Spinal cord (tissue), 10 donors: ENCODE results near the gene TMEM42. TPM values are rescaled to one million over a fixed set of nuclear protein-coding genes. Genes with fewer than 3 reads are reported as not detected.
A peak's percentile ranks its signal among the peaks of the same experiment; 100 is the strongest.

Experiments used
- DNase-seq, 6 donors: peaks; one replicate each; pipeline versions ENCODE4 v3.0.0 to v3.0.0-alpha.2; 2013 to 2015; ENCODE audit warnings: low spot score in 6 of 6, low read depth in 4 of 6
- H3K27ac ChIP-seq: one replicate; pipeline ENCODE4 v1.5.1; 2013; ENCODE audit warnings: low read depth, low read length, control low read depth
- H3K27me3 ChIP-seq: one replicate; pipeline ENCODE4 v1.6.1; 2013; ENCODE audit warnings: low read length; ENCODE audit not compliant: control insufficient read depth, insufficient read depth
- H3K36me3 ChIP-seq: one replicate; pipeline ENCODE4 v1.6.1; 2013; ENCODE audit warnings: low read length; ENCODE audit not compliant: control insufficient read depth, insufficient read depth
- H3K4me1 ChIP-seq: one replicate; pipeline ENCODE4 v1.6.1; 2013; ENCODE audit warnings: low read length; ENCODE audit not compliant: control insufficient read depth, insufficient read depth
- H3K4me3 ChIP-seq: one replicate; pipeline ENCODE4 v1.5.1; 2013; ENCODE audit warnings: low read depth, low read length, control low read depth
- H3K9me3 ChIP-seq: one replicate; pipeline ENCODE4 v1.6.1; 2013; ENCODE audit warnings: low read length; ENCODE audit not compliant: control insufficient read depth, insufficient read depth
- WGBS: methylation state at CpG from one replicate; pipeline ENCODE4 v1.1.5; 2013; ENCODE audit warnings: missing lambda C conversion rate; ENCODE audit not compliant: insufficient coverage; 5-methylcytosine and 5-hydroxymethylcytosine counted together
- polyA plus RNA-seq, 2 donors: library from polyadenylated mRNA; unstranded; fragments of 120-200 nt; gene quantifications; one replicate each; pipeline ENCODE4 v1.2.1, GENCODE V29; 2013; ENCODE audit not compliant: insufficient read length in 2 of 2
- total RNA-seq, 2 donors: library from RNA; depleted of rRNA in 1 of 2; stranded (reverse); fragments of 120-200 nt in 1 of 2; fragments of >200 nt in 1 of 2; gene quantifications; one replicate each; pipeline versions ENCODE4 v1.2.3 to v1.2.4, GENCODE V29; 2013 to 2014
- donor health status: healthy.

The TMEM42 gene
- total and polyA plus RNA-seq, 4 donors, result 11.1 to 30.7 (median 23.5) TPM

DNA sequence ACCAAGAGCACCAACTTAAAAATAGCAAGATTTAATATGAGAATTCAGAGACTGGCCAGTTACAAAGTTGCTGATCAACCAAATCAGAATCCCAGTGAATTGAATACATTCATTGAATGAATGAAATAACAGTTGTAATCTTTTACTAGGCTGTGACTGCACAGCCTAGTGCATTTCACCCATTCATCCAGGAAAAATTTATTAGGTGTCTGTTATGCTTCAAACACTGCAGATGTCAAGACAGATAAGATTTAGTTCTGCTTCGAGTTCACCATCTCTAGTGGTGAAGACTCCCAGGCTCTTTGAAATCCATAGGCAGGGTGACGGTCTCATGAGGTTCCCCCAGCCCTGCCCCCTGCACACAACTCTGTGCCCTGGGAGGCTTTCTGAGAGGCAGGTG is 41.6 kb downstream of the TMEM42 start:
- H3K27me3 ChIP-seq, result peaks cover 2% of the 10 kb centered on the region
- no peaks in the 10 kb centered on the region for H3K4me1 ChIP-seq
- H3K4me3 ChIP-seq, result no peak overlapping the region
- H3K9me3 ChIP-seq, result no peaks in the 10 kb centered on the region
- no peak overlapping the region for H3K27ac ChIP-seq
- H3K36me3 ChIP-seq, result no peaks in the 10 kb centered on the region
- no peak for DNase-seq
- WGBS, result 42% methylated on average over 2 of the region's 2 CpGs

DNA sequence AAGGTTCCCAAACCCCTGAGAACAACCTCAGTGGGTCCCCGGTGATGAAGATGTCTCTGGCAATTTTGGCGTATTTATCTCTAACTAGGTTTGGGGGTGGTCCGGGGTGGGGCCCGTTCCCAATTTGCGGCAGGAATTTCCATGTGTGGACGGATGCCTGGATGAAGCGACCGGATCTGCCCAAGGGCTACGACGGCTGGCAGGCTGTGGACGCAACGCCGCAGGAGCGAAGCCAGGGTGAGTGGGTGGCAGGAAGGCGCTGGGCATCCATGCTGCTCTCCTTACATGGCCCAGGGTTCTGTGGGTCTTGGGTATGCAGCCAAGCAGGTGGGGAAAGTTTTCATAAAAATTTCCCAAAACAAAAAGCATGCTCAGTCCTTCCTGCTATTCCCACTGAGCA is 42.0 kb downstream of the TMEM42 start:
- Histone ChIP-seq H3K4me3 (no peak overlapping the region), H3K4me1 (no peaks in the 10 kb centered on the region), H3K27ac (no peak overlapping the region), H3K27me3 (peaks cover 2% of the 10 kb centered on the region), H3K9me3 (no peaks in the 10 kb centered on the region), H3K36me3 (no peaks in the 10 kb centered on the region)
- WGBS, result 97% methylated on average over 15 of the region's 15 CpGs
- no peak for DNase-seq

- Histone ChIP-seq H3K27me3 (no peaks in the 10 kb centered on the region), H3K36me3 (no peaks in the 10 kb centered on the region), H3K4me1 (no peaks in the 10 kb centered on the region), H3K4me3 (no peak overlapping the region), H3K27ac (no peak overlapping the region), H3K9me3 (no peaks in the 10 kb centered on the region)
- 57% methylated on average over 1 of the region's 3 CpGs for WGBS
- DNase-seq, result no peak
Observed at GRCh38 chr3:44905446-44906157, 43.9 kb downstream of the TMEM42 start.

- no peak overlapping the region for H3K4me3 ChIP-seq
- no peaks in the 10 kb centered on the region for H3K27me3 ChIP-seq
- DNase-seq, result no peak
- no peaks in the 10 kb centered on the region for H3K9me3 ChIP-seq
- 73% methylated on average over 4 of the region's 4 CpGs for WGBS
- H3K27ac ChIP-seq, result no peak overlapping the region
- no peaks in the 10 kb centered on the region for H3K36me3 ChIP-seq
- no peaks in the 10 kb centered on the region for H3K4me1 ChIP-seq
Observed at GRCh38 chr3:44906997-44907396, 45.3 kb downstream of the TMEM42 start.

DNA sequence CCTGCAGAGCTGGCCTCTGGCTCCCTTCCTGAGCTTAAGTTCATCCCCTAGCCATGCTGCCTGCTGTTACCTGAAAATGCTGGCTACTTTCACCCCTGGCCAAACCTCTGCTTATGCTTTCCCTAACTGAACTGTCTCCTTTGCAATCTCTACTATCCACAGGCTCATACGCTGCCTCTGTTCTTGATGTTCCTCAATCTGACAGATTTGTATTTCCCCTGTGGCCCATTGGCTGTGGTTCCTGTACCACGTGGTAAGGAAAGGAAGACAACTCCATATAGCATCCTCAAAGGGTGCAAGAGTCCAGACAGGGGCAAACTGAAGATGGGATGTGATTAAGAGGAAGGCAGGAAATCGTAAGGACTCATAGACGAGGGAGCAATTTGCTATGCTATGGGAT is 45.9 kb downstream of the TMEM42 start:
- Histone ChIP-seq H3K4me1 (no peaks in the 10 kb centered on the region), H3K27ac (no peak overlapping the region), H3K36me3 (no peaks in the 10 kb centered on the region), H3K4me3 (no peak overlapping the region), H3K9me3 (no peaks in the 10 kb centered on the region), H3K27me3 (no peaks in the 10 kb centered on the region)
- peak in 1 of 6 donors; percentile 25 for DNase-seq
- WGBS, result 70% methylated on average over 2 of the region's 4 CpGs

- Histone ChIP-seq H3K4me3 (no peak overlapping the region), H3K4me1 (no peaks in the 10 kb centered on the region), H3K27ac (no peak overlapping the region), H3K9me3 (no peaks in the 10 kb centered on the region), H3K36me3 (no peaks in the 10 kb centered on the region), H3K27me3 (no peaks in the 10 kb centered on the region)
- 80% methylated on average over 1 of the region's 2 CpGs for WGBS
- DNase-seq, result no peak
Observed at GRCh38 chr3:44909063-44909462, 47.4 kb downstream of the TMEM42 start.

- H3K4me3 ChIP-seq, result no peak overlapping the region
- no peaks in the 10 kb centered on the region for H3K4me1 ChIP-seq
- DNase-seq, result no peak
- 100% methylated on average over 1 of the region's 3 CpGs for WGBS
- H3K27me3 ChIP-seq, result no peaks in the 10 kb centered on the region
- H3K27ac ChIP-seq, result no peak overlapping the region
- H3K9me3 ChIP-seq, result no peaks in the 10 kb centered on the region
- no peaks in the 10 kb centered on the region for H3K36me3 ChIP-seq
Observed at GRCh38 chr3:44910693-44911092, 49.0 kb downstream of the TMEM42 start.

DNA sequence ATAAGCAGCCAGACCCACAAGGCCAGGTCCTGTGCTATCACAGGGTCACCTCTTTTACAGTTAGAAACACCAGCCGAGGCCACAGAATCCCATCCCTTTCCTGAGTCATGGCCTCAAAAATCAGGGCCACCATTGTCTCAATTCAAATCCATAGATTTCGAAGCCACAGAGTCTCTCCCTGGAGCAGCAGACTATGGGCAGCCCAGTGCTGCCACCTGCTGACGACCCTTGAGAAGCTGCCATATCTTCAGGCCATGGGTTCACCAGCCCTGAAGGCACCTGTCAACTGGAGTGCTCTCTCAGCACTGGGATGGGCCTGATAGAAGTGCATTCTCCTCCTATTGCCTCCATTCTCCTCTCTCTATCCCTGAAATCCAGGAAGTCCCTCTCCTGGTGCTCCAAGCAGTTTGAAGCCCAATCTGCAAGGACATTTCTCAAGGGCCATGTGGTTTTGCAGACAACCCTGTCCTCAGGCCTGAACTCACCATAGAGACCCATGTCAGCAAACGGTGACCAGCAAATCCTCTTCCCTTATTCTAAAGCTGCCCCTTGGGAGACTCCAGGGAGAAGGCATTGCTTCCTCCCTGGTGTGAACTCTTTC is 52.3 kb downstream of the TMEM42 start:
- peak in 5 of 6 donors; percentile 15 to 78 (median 23) for DNase-seq
- no peaks in the 10 kb centered on the region for H3K9me3 ChIP-seq
- H3K27me3 ChIP-seq, result no peaks in the 10 kb centered on the region
- no peaks in the 10 kb centered on the region for H3K4me1 ChIP-seq
- peaks cover 20% of the 10 kb centered on the region for H3K36me3 ChIP-seq
- 29% methylated on average over 4 of the region's 4 CpGs for WGBS
- H3K27ac ChIP-seq, result no peak overlapping the region
- H3K4me3 ChIP-seq, result no peak overlapping the region

GRCh38 chr3:44914936-44915335 is 53.2 kb downstream of the TMEM42 start:
- WGBS, result 56% methylated on average over 4 of the region's 4 CpGs
- Histone ChIP-seq H3K27ac (no peak overlapping the region), H3K36me3 (peaks cover 20% of the 10 kb centered on the region), H3K4me1 (no peaks in the 10 kb centered on the region), H3K9me3 (no peaks in the 10 kb centered on the region), H3K27me3 (no peaks in the 10 kb centered on the region), H3K4me3 (no peak overlapping the region)
- no peak for DNase-seq
